Upper lobe of left lung (tissue), 6 donors: ENCODE measurements around the gene FMNL2. TPM values are rescaled to one million over a fixed set of nuclear protein-coding genes. Genes with fewer than 3 reads are reported as not detected.
A peak's percentile ranks its signal among the peaks of the same experiment; 100 is the strongest.

Experiments
- ATAC-seq, 2 donors: fragments of 200-7000 bp; cut with Tn5 transposase; one replicate each; pipeline ENCODE4 v1.9.1; 2022; ENCODE audit warnings: mild to moderate bottlenecking in 2 of 2, moderate library complexity in 2 of 2; ENCODE audit not compliant: low FRiP score in 2 of 2
- DNase-seq, 2 donors: peaks; one replicate each; pipeline ENCODE4 v3.0.0-alpha.2; 2019 to 2020
- H3K27ac ChIP-seq, 4 donors: fragments of 200-600 bp; sonication (generic); one replicate each; pipeline ENCODE4 v1.5.1; 2016 to 2019
- H3K27me3 ChIP-seq, 4 donors: fragments of 200-600 bp; sonication (generic); one replicate each; pipeline ENCODE4 v1.5.1; 2017 to 2019
- H3K36me3 ChIP-seq, 4 donors: fragments of 200-600 bp; sonication (generic); one replicate each; pipeline ENCODE4 v1.5.1; 2016 to 2019
- H3K4me1 ChIP-seq, 4 donors: fragments of 200-600 bp; sonication (generic); one replicate each; pipeline ENCODE4 v1.5.1; 2018 to 2019
- H3K4me3 ChIP-seq, 4 donors: fragments of 200-600 bp; sonication (generic); one replicate each; pipeline ENCODE4 v1.5.1; 2017 to 2019; ENCODE audit warnings: mild to moderate bottlenecking in 2 of 4, moderate library complexity in 1 of 4
- H3K9me3 ChIP-seq, 4 donors: fragments of 200-600 bp; sonication (generic); one replicate each; pipeline ENCODE4 v1.5.1; 2018 to 2019
- CTCF ChIP-seq, 6 experiments: fragments of 450-650 bp in 4 of 6; fragments of 200-600 bp in 2 of 6; sonication (generic) in 2 of 6; IDR thresholded peaks; one replicate each; pipeline ENCODE4 v1.5.1; 2016 to 2019; ENCODE audit warnings: antibody characterized with exemption in 6 of 6
- EP300 ChIP-seq, 4 donors: sonication (generic); formaldehyde crosslinking; IDR thresholded peaks; one replicate each; pipeline ENCODE4 v1.5.1; 2017; ENCODE audit warnings: antibody characterized with exemption in 4 of 4, control low read depth in 2 of 4
- POLR2A ChIP-seq, 4 donors: fragments of 450-650 bp; IDR thresholded peaks; one replicate each; pipeline ENCODE4 v1.5.1; 2016 to 2017; ENCODE audit warnings: antibody characterized with exemption in 4 of 4, mild to moderate bottlenecking in 2 of 4
- POLR2AphosphoS5 ChIP-seq, 2 donors: sonication (generic); formaldehyde crosslinking; IDR thresholded peaks; one replicate each; pipeline ENCODE4 v1.5.1; 2017; ENCODE audit warnings: antibody characterized with exemption in 2 of 2
- WGBS, 2 donors: methylation state at CpG; one replicate each; pipeline ENCODE4 v1.1.5; 2017 to 2018; 5-methylcytosine and 5-hydroxymethylcytosine counted together
- total RNA-seq, 6 donors: library from RNA; depleted of rRNA in 4 of 6; stranded (reverse); fragments of >200 nt in 4 of 6; gene quantifications; one replicate each; pipeline versions ENCODE4 v1.1.0 to v1.2.1, GENCODE V29; 2016 to 2021
- donor health status: DM: no; HTN: no; CAD: no; lungs with moderate emphysema.
- donor health status: DM: no; HTN: yes; CAD: no; lungs with severe emphysema.

The FMNL2 gene
- total RNA-seq, 6 donors from 2014 or later: 49.9 to 160 (median 66.9) TPM

DNA sequence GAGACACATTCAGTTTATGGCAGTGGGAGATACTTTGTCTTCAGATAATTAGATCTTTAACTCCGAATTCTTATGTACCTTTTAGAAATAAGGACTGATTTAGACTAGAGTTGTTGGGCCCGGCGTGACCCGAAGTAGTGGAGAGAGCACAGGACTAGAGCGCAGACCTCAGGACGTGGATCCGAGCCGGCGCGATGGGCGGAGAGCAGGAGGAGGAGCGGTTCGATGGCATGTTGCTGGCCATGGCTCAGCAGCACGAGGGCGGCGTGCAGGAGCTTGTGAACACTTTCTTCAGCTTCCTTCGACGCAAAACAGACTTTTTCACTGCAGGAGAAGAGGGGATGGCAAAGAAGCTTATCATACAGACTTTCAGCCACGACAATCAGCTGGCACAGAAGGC lies 54.5 kb downstream of the FMNL2 start:
- no peak for ATAC-seq
- Histone ChIP-seq H3K9me3 (no peaks in the 10 kb centered on the region), H3K27me3 (no peaks in the 10 kb centered on the region), H3K27ac (no peak overlapping the region), H3K4me1 (no peaks in the 10 kb centered on the region), H3K36me3 (no peaks in the 10 kb centered on the region), H3K4me3 (no peak overlapping the region)
- 93 to 95% methylated on average over 19 of the region's 19 CpGs for WGBS, 2 donors
- peak in 1 of 2 donors; percentile 81 for DNase-seq
- TF ChIP-seq POLR2AphosphoS5 (IDR thresholded peaks at IDR 0.05) (no peak), POLR2A (IDR thresholded peaks at IDR 0.05) (no peak), CTCF (IDR thresholded peaks at IDR 0.05) (no peak)

DNA sequence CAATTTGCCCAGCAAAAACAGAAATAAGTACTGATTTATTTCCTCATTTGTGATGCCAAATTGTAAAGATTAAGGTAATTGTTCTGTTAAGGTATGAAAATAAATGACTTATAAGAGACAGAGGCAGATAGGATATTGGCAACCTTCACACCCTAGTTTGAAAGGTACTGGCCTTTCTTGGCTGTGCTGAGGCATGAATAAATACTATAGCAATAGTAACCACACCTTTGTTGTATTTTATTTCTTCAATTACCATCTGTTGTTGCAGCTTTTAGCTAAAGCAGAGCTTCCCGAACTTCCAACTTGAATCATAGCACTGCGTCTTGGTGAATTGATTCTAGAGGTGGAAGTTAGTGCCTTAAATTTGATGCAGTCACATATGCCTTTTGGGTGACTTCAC lies 55.9 kb downstream of the FMNL2 start:
- Histone ChIP-seq H3K27ac (no peak overlapping the region), H3K4me3 (no peak overlapping the region), H3K9me3 (no peaks in the 10 kb centered on the region), H3K4me1 (peaks cover 0 to 2% (median 0%) of the 10 kb centered on the region in 4 donors), H3K27me3 (no peaks in the 10 kb centered on the region), H3K36me3 (no peaks in the 10 kb centered on the region)
- 91 to 97% methylated on average over 2 of the region's 2 CpGs for WGBS, 2 donors
- no peak for ATAC-seq
- TF ChIP-seq EP300 (IDR thresholded peaks at IDR 0.05) (no peak), POLR2A (IDR thresholded peaks at IDR 0.05) (no peak), POLR2AphosphoS5 (IDR thresholded peaks at IDR 0.05) (no peak), CTCF (IDR thresholded peaks at IDR 0.05) (no peak)
- no peak for DNase-seq

- no peak for DNase-seq
- Histone ChIP-seq H3K27me3 (no peaks in the 10 kb centered on the region), H3K36me3 (no peaks in the 10 kb centered on the region), H3K9me3 (no peaks in the 10 kb centered on the region), H3K4me3 (no peak overlapping the region), H3K4me1 (peaks cover 0 to 2% (median 0%) of the 10 kb centered on the region in 4 donors), H3K27ac (no peak overlapping the region)
- no peak for ATAC-seq
- TF ChIP-seq POLR2A (IDR thresholded peaks at IDR 0.05): no peak
- TF ChIP-seq CTCF (IDR thresholded peaks at IDR 0.05): no peak
- TF ChIP-seq POLR2AphosphoS5 (IDR thresholded peaks at IDR 0.05): no peak
- TF ChIP-seq EP300 (IDR thresholded peaks at IDR 0.05): no peak
- 96 to 98% methylated on average over 2 of the region's 2 CpGs for WGBS, 2 donors
Observed at GRCh38 chr2:152391318-152391717, 56.3 kb downstream of the FMNL2 start.

GRCh38 chr2:152393377-152393776 lies 58.4 kb downstream of the FMNL2 start:
- ATAC-seq (no peak), DNase-seq (no peak)
- TF ChIP-seq POLR2A (IDR thresholded peaks at IDR 0.05) (no peak), POLR2AphosphoS5 (IDR thresholded peaks at IDR 0.05) (no peak), EP300 (IDR thresholded peaks at IDR 0.05) (no peak), CTCF (IDR thresholded peaks at IDR 0.05) (no peak)
- H3K4me3 ChIP-seq: no peak overlapping the region
- H3K27me3 ChIP-seq: no peaks in the 10 kb centered on the region
- H3K9me3 ChIP-seq: no peaks in the 10 kb centered on the region
- no peak overlapping the region for H3K27ac ChIP-seq
- peaks cover 0 to 3% (median 1%) of the 10 kb centered on the region in 4 donors for H3K4me1 ChIP-seq
- WGBS, 2 donors: 94 to 95% methylated on average over 1 of the region's 1 CpG
- H3K36me3 ChIP-seq: no peaks in the 10 kb centered on the region

DNA sequence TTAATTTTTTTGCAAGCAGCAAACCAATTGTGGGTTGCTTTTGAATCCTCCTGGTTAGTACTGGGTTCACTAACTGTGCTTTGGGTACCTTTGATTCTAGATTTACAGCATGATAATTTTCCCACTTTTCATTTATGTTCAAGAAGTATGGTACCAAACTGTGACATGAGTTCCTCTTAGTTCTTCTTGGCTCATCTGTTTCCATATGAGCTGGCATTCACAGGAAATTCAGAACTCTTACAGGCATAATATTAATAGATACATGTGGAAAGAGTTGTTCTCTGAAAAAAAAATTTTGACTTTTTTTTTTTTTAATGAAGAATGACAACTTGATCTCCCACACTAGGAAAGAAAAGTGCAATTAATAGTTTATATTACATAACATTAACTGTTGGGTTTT lies 59.4 kb downstream of the FMNL2 start:
- Histone ChIP-seq H3K4me1 (peaks cover 0 to 3% (median 1%) of the 10 kb centered on the region in 4 donors), H3K27ac (no peak overlapping the region), H3K9me3 (no peaks in the 10 kb centered on the region), H3K36me3 (no peaks in the 10 kb centered on the region), H3K27me3 (no peaks in the 10 kb centered on the region), H3K4me3 (no peak overlapping the region)
- no peak for ATAC-seq
- no peak for DNase-seq
- TF ChIP-seq POLR2AphosphoS5 (IDR thresholded peaks at IDR 0.05): no peak
- no peak for TF ChIP-seq EP300 (IDR thresholded peaks at IDR 0.05)
- TF ChIP-seq POLR2A (IDR thresholded peaks at IDR 0.05): no peak
- TF ChIP-seq CTCF (IDR thresholded peaks at IDR 0.05): no peak
